ENCODE results near the gene LCE1F.

LCE1F gene

DNA sequence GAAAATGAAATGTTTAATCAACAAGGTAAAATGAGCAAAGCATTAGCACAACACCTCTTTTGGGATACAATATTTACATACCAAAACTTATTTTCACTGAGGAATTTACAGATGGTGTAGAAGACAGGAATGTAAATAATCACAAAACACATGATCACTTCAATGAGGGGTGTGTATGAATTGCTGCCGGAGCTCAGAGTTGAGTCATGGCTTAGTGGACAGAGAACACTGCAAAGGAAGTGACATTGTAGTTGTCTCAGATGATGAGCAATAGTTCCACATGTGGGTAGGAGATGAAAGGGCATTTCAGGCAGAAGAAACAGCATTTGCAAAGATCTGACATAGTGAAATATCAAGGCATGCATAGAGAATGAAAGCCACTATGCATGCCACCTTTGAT is 22.7 kb upstream of the LCE1F start:
- H3K27me3 ChIP-seq (ENCODE audit: control insufficient read depth, insufficient read depth, low read length): no peaks in the 10 kb centered on the region
- no peak overlapping the region for H3K4me3 ChIP-seq (ENCODE audit: low read length)
- H3K9ac ChIP-seq (ENCODE audit: low read length): no peak overlapping the region
- no peaks in the 10 kb centered on the region for H3K36me3 ChIP-seq (ENCODE audit: control insufficient read depth, low read depth, low read length)
- no peak overlapping the region for H3K27ac ChIP-seq (ENCODE audit: low read length)
- peaks cover 64% of the 10 kb centered on the region for H3K9me3 ChIP-seq (ENCODE audit: control insufficient read depth, low read depth, low read length)
- H3K4me1 ChIP-seq (ENCODE audit: control insufficient read depth, low read depth, low read length): no peaks in the 10 kb centered on the region

DNA sequence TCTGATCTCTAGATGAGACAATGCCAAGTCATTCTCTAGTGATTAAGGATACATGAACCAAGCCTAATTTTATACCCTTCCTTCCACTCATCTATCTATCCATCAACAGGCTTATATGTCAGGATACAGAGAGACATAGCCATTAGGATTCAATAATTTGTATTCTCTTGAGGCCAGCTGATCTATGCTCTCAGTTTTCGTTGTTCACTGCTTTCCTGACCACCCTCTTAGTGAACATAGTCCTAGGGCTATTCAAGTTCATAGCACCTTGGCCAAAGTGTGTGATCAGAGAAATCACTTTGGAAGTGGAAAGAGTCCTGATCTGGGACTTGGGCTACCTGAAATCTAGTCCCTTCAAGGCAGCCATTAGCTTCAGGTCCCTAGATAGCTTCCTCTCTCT is 21.4 kb upstream of the LCE1F start:
- Histone ChIP-seq H3K27me3 (ENCODE audit: control insufficient read depth, insufficient read depth, low read length) (no peaks in the 10 kb centered on the region), H3K4me1 (ENCODE audit: control insufficient read depth, low read depth, low read length) (no peaks in the 10 kb centered on the region), H3K9me3 (ENCODE audit: control insufficient read depth, low read depth, low read length) (peaks cover 70% of the 10 kb centered on the region), H3K4me3 (ENCODE audit: low read length) (no peak overlapping the region), H3K27ac (ENCODE audit: low read length) (no peak overlapping the region), H3K9ac (ENCODE audit: low read length) (no peak overlapping the region), H3K36me3 (ENCODE audit: control insufficient read depth, low read depth, low read length) (no peaks in the 10 kb centered on the region)

DNA sequence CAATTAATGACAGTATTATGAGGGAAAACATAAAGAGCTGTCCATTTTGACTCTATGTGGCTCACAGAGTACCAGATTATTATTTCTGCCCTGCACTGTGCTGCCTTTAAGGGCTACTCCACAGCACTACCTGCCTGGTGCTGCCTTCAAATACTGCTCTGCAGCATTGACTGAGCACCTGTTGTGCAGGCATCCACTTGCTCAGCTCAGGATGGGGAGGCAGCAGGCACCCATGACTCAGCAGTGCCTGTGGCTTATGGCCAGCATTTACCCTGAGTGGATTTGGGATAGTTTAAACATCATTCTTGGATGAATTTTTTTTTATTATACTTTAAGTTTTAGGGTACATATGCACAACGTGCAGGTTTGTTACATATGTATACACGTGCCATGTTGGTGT is 18.1 kb upstream of the LCE1F start:
- Histone ChIP-seq H3K36me3 (ENCODE audit: control insufficient read depth, low read depth, low read length) (no peaks in the 10 kb centered on the region), H3K4me1 (ENCODE audit: control insufficient read depth, low read depth, low read length) (no peaks in the 10 kb centered on the region), H3K9me3 (ENCODE audit: control insufficient read depth, low read depth, low read length) (peaks cover 75% of the 10 kb centered on the region), H3K27ac (ENCODE audit: low read length) (no peak overlapping the region), H3K9ac (ENCODE audit: low read length) (no peak overlapping the region), H3K4me3 (ENCODE audit: low read length) (no peak overlapping the region), H3K27me3 (ENCODE audit: control insufficient read depth, insufficient read depth, low read length) (no peaks in the 10 kb centered on the region)

DNA sequence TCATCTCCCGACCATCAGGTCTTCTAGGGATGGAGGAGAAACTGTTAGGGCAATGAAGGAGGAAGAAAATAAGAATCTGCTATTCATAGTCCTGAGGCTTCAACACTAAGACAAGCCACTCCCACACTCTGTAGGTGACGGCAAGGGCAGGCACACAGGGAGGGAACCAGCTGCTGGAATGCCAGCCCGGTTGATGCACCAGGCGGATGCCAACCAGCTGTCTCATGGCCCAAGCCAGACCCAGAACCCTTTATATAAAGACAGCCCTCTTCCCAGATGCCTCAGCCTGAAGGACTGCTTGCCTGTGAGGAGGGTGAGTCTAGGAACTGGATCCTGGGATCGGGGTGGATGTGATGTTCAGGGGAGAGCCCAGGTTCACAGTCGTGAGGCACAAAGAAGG is 17.2 kb upstream of the LCE1F start, which contains the start of gene KPRP:
TSS of gene KPRP (plus strand) at position 279 of the 400 bp plus-strand sequence. CDS start 1,564 bp downstream, outside the sequence.
- Histone ChIP-seq H3K9me3 (ENCODE audit: control insufficient read depth, low read depth, low read length) (peaks cover 75% of the 10 kb centered on the region), H3K9ac (ENCODE audit: low read length) (no peak within 1 kb of the TSS), H3K4me1 (ENCODE audit: control insufficient read depth, low read depth, low read length) (no peaks in the 10 kb centered on the region), H3K27ac (ENCODE audit: low read length) (no peak within 1 kb of the TSS), H3K4me3 (ENCODE audit: low read length) (no peak within 1 kb of the TSS), H3K36me3 (ENCODE audit: control insufficient read depth, low read depth, low read length) (no peaks in the 10 kb centered on the region), H3K27me3 (ENCODE audit: control insufficient read depth, insufficient read depth, low read length) (no peaks in the 10 kb centered on the region)

DNA sequence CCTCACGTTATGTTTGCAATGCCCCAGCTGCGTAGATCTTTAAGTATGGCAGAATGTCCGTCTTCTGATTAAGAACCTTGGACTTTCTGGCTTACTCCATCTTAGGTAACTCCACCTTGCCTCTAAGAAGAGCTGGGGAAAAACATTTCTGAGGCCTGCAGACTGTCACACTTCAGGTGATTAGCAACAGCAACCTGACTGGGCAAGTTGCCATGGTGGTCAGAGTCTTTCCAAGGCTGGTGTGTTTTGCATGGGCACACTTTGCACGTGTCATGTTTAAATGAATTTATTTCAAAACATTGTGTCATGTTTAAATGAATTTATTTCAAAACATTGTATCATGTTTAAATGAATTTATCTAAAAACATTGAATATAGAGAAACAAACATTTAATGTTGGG is 16.3 kb upstream of the LCE1F start:
- H3K9ac ChIP-seq (ENCODE audit: low read length): no peak overlapping the region
- H3K27me3 ChIP-seq (ENCODE audit: control insufficient read depth, insufficient read depth, low read length): no peaks in the 10 kb centered on the region
- no peak overlapping the region for H3K27ac ChIP-seq (ENCODE audit: low read length)
- H3K9me3 ChIP-seq (ENCODE audit: control insufficient read depth, low read depth, low read length): peaks cover 79% of the 10 kb centered on the region
- no peak overlapping the region for H3K4me3 ChIP-seq (ENCODE audit: low read length)
- no peaks in the 10 kb centered on the region for H3K4me1 ChIP-seq (ENCODE audit: control insufficient read depth, low read depth, low read length)
- no peaks in the 10 kb centered on the region for H3K36me3 ChIP-seq (ENCODE audit: control insufficient read depth, low read depth, low read length)

DNA sequence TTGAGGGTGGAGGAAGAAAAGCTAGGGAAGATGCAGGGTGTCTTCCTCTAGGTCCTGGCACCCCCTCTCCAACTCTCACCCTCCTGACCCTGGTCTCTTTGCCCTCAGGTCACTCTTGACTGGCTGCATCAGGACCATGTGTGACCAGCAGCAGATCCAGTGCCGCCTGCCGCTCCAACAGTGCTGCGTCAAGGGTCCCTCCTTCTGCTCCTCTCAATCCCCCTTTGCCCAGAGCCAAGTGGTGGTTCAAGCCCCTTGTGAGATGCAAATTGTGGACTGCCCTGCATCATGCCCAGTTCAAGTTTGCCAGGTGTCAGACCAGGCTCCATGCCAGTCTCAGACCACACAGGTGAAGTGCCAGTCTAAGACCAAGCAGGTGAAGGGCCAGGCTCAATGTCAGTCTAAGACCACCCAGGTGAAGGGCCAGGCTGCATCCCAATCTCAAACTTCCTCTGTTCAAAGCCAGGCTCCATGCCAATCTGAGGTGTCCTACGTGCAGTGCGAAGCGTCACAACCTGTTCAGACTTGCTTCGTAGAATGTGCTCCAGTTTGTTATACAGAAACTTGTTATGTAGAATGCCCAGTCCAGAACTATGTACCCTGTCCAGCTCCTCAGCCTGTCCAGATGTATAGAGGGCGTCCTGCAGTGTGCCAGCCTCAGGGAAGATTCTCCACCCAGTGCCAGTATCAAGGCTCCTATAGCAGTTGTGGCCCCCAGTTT is 15.3 kb upstream of the LCE1F start:
- Histone ChIP-seq H3K36me3 (ENCODE audit: control insufficient read depth, low read depth, low read length) (no peaks in the 10 kb centered on the region), H3K4me3 (ENCODE audit: low read length) (no peak overlapping the region), H3K4me1 (ENCODE audit: control insufficient read depth, low read depth, low read length) (no peaks in the 10 kb centered on the region), H3K27ac (ENCODE audit: low read length) (no peak overlapping the region), H3K9ac (ENCODE audit: low read length) (no peak overlapping the region), H3K27me3 (ENCODE audit: control insufficient read depth, insufficient read depth, low read length) (no peaks in the 10 kb centered on the region), H3K9me3 (ENCODE audit: control insufficient read depth, low read depth, low read length) (peaks cover 79% of the 10 kb centered on the region)

DNA sequence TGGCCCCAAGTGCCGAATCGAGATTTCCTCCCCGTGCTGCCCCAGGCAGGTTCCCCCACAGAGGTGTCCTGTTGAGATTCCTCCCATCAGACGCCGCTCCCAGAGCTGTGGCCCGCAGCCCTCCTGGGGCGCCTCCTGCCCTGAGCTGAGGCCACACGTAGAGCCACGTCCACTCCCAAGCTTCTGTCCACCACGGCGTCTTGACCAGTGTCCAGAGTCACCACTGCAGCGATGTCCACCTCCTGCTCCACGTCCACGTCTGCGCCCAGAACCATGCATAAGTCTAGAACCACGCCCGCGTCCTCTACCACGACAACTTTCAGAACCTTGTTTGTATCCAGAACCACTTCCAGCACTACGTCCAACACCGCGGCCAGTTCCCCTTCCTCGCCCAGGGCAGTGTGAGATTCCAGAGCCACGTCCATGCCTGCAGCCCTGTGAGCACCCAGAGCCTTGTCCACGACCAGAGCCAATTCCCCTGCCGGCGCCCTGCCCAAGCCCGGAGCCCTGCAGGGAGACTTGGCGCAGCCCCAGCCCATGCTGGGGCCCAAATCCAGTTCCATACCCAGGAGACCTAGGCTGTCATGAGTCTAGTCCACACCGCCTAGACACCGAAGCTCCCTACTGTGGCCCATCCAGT is 14.3 kb upstream of the LCE1F start:
- Histone ChIP-seq H3K27ac (ENCODE audit: low read length) (no peak overlapping the region), H3K9me3 (ENCODE audit: control insufficient read depth, low read depth, low read length) (peaks cover 79% of the 10 kb centered on the region), H3K4me3 (ENCODE audit: low read length) (no peak overlapping the region), H3K9ac (ENCODE audit: low read length) (no peak overlapping the region), H3K4me1 (ENCODE audit: control insufficient read depth, low read depth, low read length) (no peaks in the 10 kb centered on the region), H3K27me3 (ENCODE audit: control insufficient read depth, insufficient read depth, low read length) (no peaks in the 10 kb centered on the region), H3K36me3 (ENCODE audit: control insufficient read depth, low read depth, low read length) (no peaks in the 10 kb centered on the region)

DNA sequence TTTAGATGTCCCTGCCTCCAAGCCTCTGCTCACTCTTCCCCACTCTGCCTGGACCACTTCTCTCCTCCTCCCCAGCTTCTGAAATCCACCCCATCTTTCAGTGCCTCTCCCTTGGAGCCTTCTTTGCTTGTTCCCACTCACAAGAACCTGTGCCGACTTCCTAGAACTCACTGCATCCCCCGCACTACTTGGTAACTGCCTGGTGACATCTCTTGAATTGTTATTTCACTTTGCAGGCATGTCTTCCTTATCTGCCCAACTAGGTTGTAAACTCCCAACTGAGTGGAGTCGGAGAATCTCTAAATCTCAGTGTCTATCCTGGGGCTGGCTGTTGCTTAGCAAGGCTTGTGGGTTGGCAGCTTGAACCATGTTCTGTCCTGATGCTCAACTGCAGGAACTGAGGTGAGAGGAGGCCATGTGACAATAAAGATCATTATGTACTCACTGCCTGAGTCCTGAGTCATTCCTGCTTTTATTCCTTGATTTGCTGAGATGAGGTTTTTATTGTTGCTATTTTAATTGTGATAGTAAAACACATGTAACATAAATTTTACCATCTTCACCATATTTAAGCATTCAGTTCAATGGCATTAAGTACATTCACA is 13.2 kb upstream of the LCE1F start:
- Histone ChIP-seq H3K27ac (ENCODE audit: low read length) (no peak overlapping the region), H3K9me3 (ENCODE audit: control insufficient read depth, low read depth, low read length) (peaks cover 81% of the 10 kb centered on the region), H3K4me3 (ENCODE audit: low read length) (no peak overlapping the region), H3K36me3 (ENCODE audit: control insufficient read depth, low read depth, low read length) (no peaks in the 10 kb centered on the region), H3K4me1 (ENCODE audit: control insufficient read depth, low read depth, low read length) (no peaks in the 10 kb centered on the region), H3K27me3 (ENCODE audit: control insufficient read depth, insufficient read depth, low read length) (no peaks in the 10 kb centered on the region), H3K9ac (ENCODE audit: low read length) (no peak overlapping the region)

DNA sequence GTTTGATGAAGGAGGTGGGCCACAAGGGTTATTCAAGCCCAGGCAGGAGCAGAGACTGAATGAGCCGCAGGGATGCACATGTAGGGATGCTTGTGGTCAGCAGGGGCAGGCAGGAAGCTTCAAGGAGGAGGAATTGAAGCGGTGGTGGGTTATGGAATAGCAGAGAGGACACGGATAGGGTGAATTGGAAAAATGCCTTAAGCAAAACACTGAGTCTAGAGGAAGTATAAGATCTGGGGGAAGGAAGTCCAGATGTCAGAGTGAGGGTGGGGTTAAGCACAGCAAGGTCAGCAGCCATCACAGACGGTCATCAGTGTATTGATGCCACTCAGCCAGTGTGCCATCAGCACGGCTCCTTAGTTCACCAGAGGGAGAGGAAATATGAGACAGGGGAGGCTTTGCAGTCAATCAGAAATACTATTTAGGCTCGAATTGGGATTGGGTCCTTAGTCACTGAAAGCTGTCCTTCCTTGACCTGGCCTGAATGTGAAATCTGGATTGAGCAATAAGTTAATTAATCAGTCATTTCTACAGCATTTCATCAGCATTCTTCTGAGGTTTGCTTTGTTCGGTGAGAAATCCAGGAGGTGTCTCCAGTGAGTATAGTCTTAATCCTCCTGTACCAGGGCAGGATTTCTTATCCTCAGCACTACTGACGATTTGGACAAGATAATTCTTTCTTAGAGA is 6.0 kb upstream of the LCE1F start:
- Histone ChIP-seq H3K27me3 (ENCODE audit: control insufficient read depth, insufficient read depth, low read length) (no peaks in the 10 kb centered on the region), H3K9ac (ENCODE audit: low read length) (no peak overlapping the region), H3K27ac (ENCODE audit: low read length) (no peak overlapping the region), H3K4me1 (ENCODE audit: control insufficient read depth, low read depth, low read length) (no peaks in the 10 kb centered on the region), H3K9me3 (ENCODE audit: control insufficient read depth, low read depth, low read length) (peaks cover 70% of the 10 kb centered on the region), H3K4me3 (ENCODE audit: low read length) (no peak overlapping the region), H3K36me3 (ENCODE audit: control insufficient read depth, low read depth, low read length) (no peaks in the 10 kb centered on the region)

DNA sequence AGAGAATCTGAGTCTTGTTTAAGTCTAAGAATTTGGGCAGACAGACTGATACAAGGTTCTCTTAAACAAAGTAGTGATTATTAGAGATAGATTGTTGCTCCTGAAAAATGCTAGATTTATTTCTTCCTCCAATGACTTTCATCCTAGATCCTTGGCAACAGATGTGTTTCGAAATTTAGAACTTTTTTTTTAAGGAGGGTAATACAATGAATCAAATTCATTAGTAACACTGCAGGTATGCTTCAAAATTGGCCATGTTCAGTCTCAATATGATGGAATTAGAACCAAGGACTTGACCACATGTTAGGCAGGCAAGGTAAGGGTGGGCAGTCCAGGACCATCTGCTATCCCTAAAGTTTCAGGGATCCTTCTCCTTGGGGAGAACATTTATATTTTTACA is 4.5 kb upstream of the LCE1F start:
- Histone ChIP-seq H3K27me3 (ENCODE audit: control insufficient read depth, insufficient read depth, low read length) (no peaks in the 10 kb centered on the region), H3K9me3 (ENCODE audit: control insufficient read depth, low read depth, low read length) (peaks cover 68% of the 10 kb centered on the region), H3K9ac (ENCODE audit: low read length) (no peak overlapping the region), H3K4me1 (ENCODE audit: control insufficient read depth, low read depth, low read length) (no peaks in the 10 kb centered on the region), H3K36me3 (ENCODE audit: control insufficient read depth, low read depth, low read length) (no peaks in the 10 kb centered on the region), H3K4me3 (ENCODE audit: low read length) (no peak overlapping the region), H3K27ac (ENCODE audit: low read length) (no peak overlapping the region)

DNA sequence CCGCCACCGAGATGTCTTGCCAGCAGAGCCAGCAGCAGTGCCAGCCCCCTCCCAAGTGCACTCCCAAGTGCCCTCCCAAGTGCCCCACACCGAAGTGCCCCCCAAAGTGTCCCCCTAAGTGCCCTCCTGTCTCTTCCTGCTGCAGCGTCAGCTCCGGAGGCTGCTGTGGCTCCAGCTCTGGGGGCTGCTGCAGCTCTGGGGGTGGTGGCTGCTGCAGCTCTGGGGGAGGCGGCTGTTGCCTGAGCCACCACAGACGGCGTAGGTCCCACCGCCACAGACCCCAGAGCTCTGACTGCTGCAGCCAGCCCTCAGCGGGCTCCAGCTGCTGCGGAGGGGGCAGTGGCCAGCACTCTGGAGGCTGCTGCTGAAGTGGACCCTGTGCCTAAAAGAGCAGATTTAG is 1.4 kb downstream of the LCE1F start:
- Histone ChIP-seq H3K36me3 (ENCODE audit: control insufficient read depth, low read depth, low read length) (no peaks in the 10 kb centered on the region), H3K9me3 (ENCODE audit: control insufficient read depth, low read depth, low read length) (peaks cover 60% of the 10 kb centered on the region), H3K27me3 (ENCODE audit: control insufficient read depth, insufficient read depth, low read length) (no peaks in the 10 kb centered on the region), H3K4me3 (ENCODE audit: low read length) (no peak overlapping the region), H3K9ac (ENCODE audit: low read length) (no peak overlapping the region), H3K27ac (ENCODE audit: low read length) (no peak overlapping the region), H3K4me1 (ENCODE audit: control insufficient read depth, low read depth, low read length) (no peaks in the 10 kb centered on the region)

Measured in iPS-18a (cell line).